A549 (cell line): ENCODE results near the gene OR56A3. TPM values are rescaled to one million over a fixed set of nuclear protein-coding genes. Genes with fewer than 3 reads are reported as not detected.
"Not testable (repeated sequence)": the region's sequence is repeated elsewhere in the genome, so short reads cannot be mapped to it uniquely, and the experiment has no call there.

Experiments
- ATAC-seq, 2 experiments: fragments of 200-7000 bp in 1 of 2; fragments of >200 bp in 1 of 2; cut with Nextera tagmentation in 1 of 2; cut with Tn5 transposase in 1 of 2; 3 replicates each; pipeline versions ENCODE4 v1.8.0 to v1.9.1; 2018 to 2020; ENCODE audit warnings: mild to moderate bottlenecking in 1 of 2, moderate library complexity in 1 of 2
- CTCF ChIA-PET: fragments of 300-600 bp; sonication (Branson Sonifier 250); formaldehyde crosslinking; extraction: SDS; loops from one replicate; lab custom pipeline; 2021; ENCODE audit warnings: antibody characterized with exemption, inconsistent platforms; lab: Yijun Ruan, JAX
- POLR2A ChIA-PET: fragments of 350-600 bp; formaldehyde crosslinking; extraction: SDS; loops from one replicate; lab custom pipeline; 2021; ENCODE audit warnings: antibody characterized with exemption, inconsistent platforms; lab: Yijun Ruan, JAX
- DNase-seq, 2 experiments: peaks; one replicate each; pipeline versions ENCODE4 v3.0.0 to v3.0.0-alpha.2; 2011 to 2016; ENCODE audit warnings: low read depth in 1 of 2, low spot score in 1 of 2
- FAIRE-seq: peaks from 2 replicates; lab custom pipeline; 2011; peaks lifted over from hg19 to GRCh38; lab: Jason Lieb, UNC
- H3K27ac ChIP-seq, 2 experiments: fragments of >200 bp; sonication (Bioruptor Twin); formaldehyde crosslinking; 3 replicates each; pipeline ENCODE4 v1.5.1; 2016 to 2017
- H3K4me1 ChIP-seq: fragments of >200 bp; sonication (Bioruptor Twin); formaldehyde crosslinking; 3 replicates; pipeline ENCODE4 v1.6.1; 2016
- H3K4me2 ChIP-seq: fragments of >200 bp; sonication (Bioruptor Twin); formaldehyde crosslinking; 3 replicates; pipeline ENCODE4 v1.6.1; 2016
- H3K4me3 ChIP-seq: fragments of >200 bp; sonication (Bioruptor Twin); formaldehyde crosslinking; 3 replicates; pipeline ENCODE4 v1.5.1; 2016
- H3K9me3 ChIP-seq: fragments of >200 bp; sonication (Bioruptor Twin); formaldehyde crosslinking; 3 replicates; pipeline ENCODE4 v1.6.1; 2016
- ATOH8 ChIP-seq: fragments of 250-450 bp; sonication (Bioruptor Pico); IDR thresholded peaks from 2 replicates; pipeline ENCODE4 v1.5.0; 2020; ENCODE audit warnings: low read depth, mild to moderate bottlenecking, moderate library complexity
- CBX2 ChIP-seq: fragments of 200-600 bp; sonication (generic); IDR thresholded peaks from 2 replicates; pipeline ENCODE4 v1.6.1; 2016; ENCODE audit warnings: low read depth, mild to moderate bottlenecking, borderline replicate concordance
- CEBPB ChIP-seq, 2 experiments: fragments of >200 bp in 1 of 2; sonication (Bioruptor Twin) in 1 of 2; formaldehyde crosslinking in 1 of 2; IDR thresholded peaks; 2 replicates each; pipeline ENCODE4 v1.6.1; 2012 to 2016
- CHD2 ChIP-seq: fragments of 150-350 bp; IDR thresholded peaks from 2 replicates; pipeline ENCODE4 v1.6.1; 2014; ENCODE audit warnings: low read length; ENCODE audit not compliant: partially characterized antibody
- CHD4 ChIP-seq: fragments of 200-600 bp; sonication (generic); IDR thresholded peaks from 2 replicates; pipeline ENCODE4 v1.6.1; 2016; ENCODE audit warnings: antibody characterized with exemption, mild to moderate bottlenecking, borderline replicate concordance
- EHF ChIP-seq: fragments of 250-450 bp; sonication (Bioruptor Pico); IDR thresholded peaks from 2 replicates; pipeline ENCODE4 v1.5.0; 2020; ENCODE audit warnings: mild to moderate bottlenecking
- EP300 ChIP-seq, 2 experiments: fragments of >200 bp; sonication (Bioruptor Twin); formaldehyde crosslinking; IDR thresholded peaks; 2 replicates in 1 of 2; 3 replicates in 1 of 2; pipeline ENCODE4 v1.6.1; 2016 to 2017
- GATA3 ChIP-seq: IDR thresholded peaks from 2 replicates; pipeline ENCODE4 v1.6.1; 2012; ENCODE audit warnings: borderline replicate concordance
- HEYL ChIP-seq: fragments of 250-450 bp; sonication (Bioruptor Pico); IDR thresholded peaks from 2 replicates; pipeline ENCODE4 v1.8.0; 2021; ENCODE audit warnings: mild to moderate bottlenecking, moderate library complexity
- JUN ChIP-seq, 2 experiments: fragments of >200 bp; sonication (Bioruptor Twin); formaldehyde crosslinking; IDR thresholded peaks; 2 replicates in 1 of 2; 3 replicates in 1 of 2; pipeline ENCODE4 v1.6.1; 2016 to 2017
- JUNB ChIP-seq: fragments of >200 bp; sonication (Bioruptor Twin); formaldehyde crosslinking; IDR thresholded peaks from 2 replicates; pipeline ENCODE4 v1.6.1; 2016
- RAD21 ChIP-seq, 2 experiments: fragments of >200 bp in 1 of 2; sonication (Bioruptor Twin) in 1 of 2; formaldehyde crosslinking in 1 of 2; IDR thresholded peaks in 1 of 2; conservative IDR thresholded peaks in 1 of 2; 2 replicates in 1 of 2; 3 replicates in 1 of 2; pipeline ENCODE4 v1.6.1; 2012 to 2018; ENCODE audit warnings: inconsistent platforms in 1 of 2
- RCOR1 ChIP-seq: fragments of 150-350 bp; IDR thresholded peaks from 2 replicates; pipeline ENCODE4 v1.6.1; 2014; ENCODE audit warnings: antibody characterized with exemption, low read length, low read depth
- REST ChIP-seq: fragments of 200-600 bp; sonication (generic); IDR thresholded peaks from 2 replicates; pipeline ENCODE4 v1.6.1; 2016; ENCODE audit warnings: antibody characterized with exemption, mild to moderate bottlenecking, moderate library complexity
- USF2 ChIP-seq: fragments of 450-650 bp; IDR thresholded peaks from 2 replicates; pipeline ENCODE4 v1.6.1; 2014; ENCODE audit warnings: antibody characterized with exemption
- ZFP36 ChIP-seq: fragments of 450-650 bp; IDR thresholded peaks from 2 replicates; pipeline ENCODE4 v1.6.1; 2014; ENCODE audit warnings: borderline replicate concordance; ENCODE audit not compliant: partially characterized antibody
- WGBS: methylation state at CpG from one replicate; pipeline ENCODE4 v1.1.6; 2017; ENCODE audit errors: missing lambda C conversion rate; 5-methylcytosine and 5-hydroxymethylcytosine counted together
- polyA plus RNA-seq, 4 experiments: library from polyadenylated mRNA; depleted of rRNA in 3 of 4; stranded (reverse); fragments of >200 nt; fragmentation: RNase III in 1 of 4; extraction: RNeasy Plus Mini Kit Qiagen cat#74134 plus additional on column Dnase treatment in 1 of 4; gene quantifications; 2 replicates in 3 of 4; 3 replicates in 1 of 4; pipeline ENCODE4 v1.2.3, GENCODE V29; 2011 to 2017
- TF ChIP-seq, protein P1 (sequence below): IDR thresholded peaks from 2 replicates; pipeline ENCODE4 v1.6.1; 2012; ENCODE audit warnings: low read depth, borderline replicate concordance

OR56A3 gene
- polyA plus RNA-seq, 2 of the 4 experiments (the other 2 are of a cell fraction) = not detected

DNA sequence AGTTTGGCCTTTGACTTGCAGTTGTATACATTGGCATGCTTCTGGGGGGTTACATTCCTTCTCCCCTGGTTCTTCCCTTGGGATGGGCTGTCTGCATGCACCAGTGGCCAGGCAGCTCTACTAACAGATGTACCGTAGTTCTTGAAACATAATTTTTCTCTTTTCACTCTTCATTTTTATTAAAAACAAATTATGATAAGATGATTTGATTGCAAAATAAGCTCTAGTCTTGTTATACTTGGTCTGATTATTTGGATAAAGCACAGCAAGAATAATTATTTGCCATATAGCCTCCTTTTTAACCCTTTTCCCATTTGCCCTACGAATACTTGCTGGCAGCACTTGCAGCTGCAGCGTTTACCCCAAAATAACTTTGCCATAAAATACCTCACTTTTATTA is 13.5 kb downstream of the OR56A3 start (continued):
- no peak for TF ChIP-seq ATOH8 (CRISPR knock-in tag)
- TF ChIP-seq RCOR1 = no peak
- TF ChIP-seq, all 56 proteins: peak for 0

DNA sequence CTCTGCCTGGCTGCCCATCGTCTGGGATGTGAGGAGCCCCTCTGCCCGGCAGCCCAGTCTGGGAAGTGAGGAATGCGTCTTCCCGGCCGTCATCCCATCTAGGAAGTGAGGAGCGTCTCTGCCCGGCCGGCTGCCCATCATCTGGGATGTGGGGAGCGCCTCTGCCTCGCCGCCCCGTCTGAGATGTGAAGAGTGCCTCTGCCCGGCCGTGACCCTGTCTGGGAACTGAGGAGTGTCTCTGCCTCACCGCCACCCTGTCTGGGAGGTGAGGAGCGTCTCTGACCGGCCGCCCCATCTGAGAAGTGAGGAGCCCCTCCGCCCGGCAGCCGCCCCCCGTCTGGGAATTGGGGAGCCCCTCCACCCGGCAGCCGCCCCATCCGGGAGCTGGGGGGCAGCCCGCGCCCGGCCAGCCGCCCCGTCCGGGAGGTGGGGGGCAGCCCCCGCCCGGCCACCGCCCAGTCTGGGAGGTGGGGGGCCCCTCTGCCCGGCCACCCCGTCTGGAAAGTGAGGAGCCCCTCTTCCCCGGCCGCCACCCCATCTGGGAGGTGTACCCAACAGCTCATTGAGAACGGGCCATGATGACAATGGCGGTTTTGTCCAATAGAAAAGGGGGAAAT is 18.8 kb downstream of the OR56A3 start:
- FAIRE-seq, POLR2A ChIA-PET, H3K9me3 ChIP-seq, H3K4me3 ChIP-seq, CTCF ChIA-PET, H3K27ac ChIP-seq, H3K4me1 ChIP-seq, DNase-seq, ATAC-seq, H3K4me2 ChIP-seq: not testable (repeated sequence)
- 42% methylated on average over 7 of the region's 40 CpGs for whole genome bisulfite sequencing

DNA sequence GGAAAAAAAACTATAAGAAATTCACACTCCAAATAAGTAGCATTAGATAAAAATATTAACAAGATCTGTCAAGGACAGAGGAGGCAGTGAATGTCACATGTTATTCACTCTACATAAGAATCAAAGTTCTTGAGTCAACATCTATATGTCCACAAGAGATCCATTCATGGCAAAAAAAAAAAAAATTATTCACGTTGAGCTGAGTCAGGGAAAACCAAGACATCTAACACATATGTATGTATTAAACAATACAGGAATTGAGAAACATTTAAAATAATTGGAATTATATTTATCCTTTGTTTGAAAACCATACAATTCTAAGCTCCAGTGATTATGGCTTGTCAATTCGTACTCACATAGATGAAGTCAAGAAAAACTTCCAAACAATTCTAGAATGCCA is 24.9 kb downstream of the OR56A3 start:
- POLR2A ChIA-PET = no interaction called here
- Histone ChIP-seq H3K9me3 (no peaks in the 10 kb centered on the region), H3K27ac (no peak overlapping the region), H3K4me3 (no peak overlapping the region), H3K4me1 (no peaks in the 10 kb centered on the region), H3K4me2 (no peak overlapping the region)
- 0% methylated on average over 2 of the region's 2 CpGs for WGBS
- CTCF ChIA-PET = interaction anchor here (1.2 kb wide), 1 partner anchor 788 kb away, joined by 3 read pairs; no protein-coding TSS in a partner anchor
- DNase-seq (no peak), FAIRE-seq (no peak)
- no peak for TF ChIP-seq JUNB
- no peak for TF ChIP-seq JUN (IDR thresholded peaks at IDR 0.05)
- TF ChIP-seq CHD2 = no peak
- TF ChIP-seq RAD21 (conservative IDR thresholded peaks at IDR 0.05 in 1 of 2, IDR thresholded peaks at IDR 0.05 in 1 of 2) = no peak
- TF ChIP-seq REST = no peak
- TF ChIP-seq, protein P1, sequence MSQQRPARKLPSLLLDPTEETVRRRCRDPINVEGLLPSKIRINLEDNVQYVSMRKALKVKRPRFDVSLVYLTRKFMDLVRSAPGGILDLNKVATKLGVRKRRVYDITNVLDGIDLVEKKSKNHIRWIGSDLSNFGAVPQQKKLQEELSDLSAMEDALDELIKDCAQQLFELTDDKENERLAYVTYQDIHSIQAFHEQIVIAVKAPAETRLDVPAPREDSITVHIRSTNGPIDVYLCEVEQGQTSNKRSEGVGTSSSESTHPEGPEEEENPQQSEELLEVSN = no peak
- no peak for TF ChIP-seq CHD4
- TF ChIP-seq CBX2 = no peak
- TF ChIP-seq EP300 (IDR thresholded peaks at IDR 0.05) = no peak
- TF ChIP-seq ZFP36 = no peak
- TF ChIP-seq GATA3 = no peak
- TF ChIP-seq EHF (CRISPR knock-in tag) = no peak
- TF ChIP-seq CEBPB (IDR thresholded peaks at IDR 0.05) = no peak
- no peak for TF ChIP-seq USF2
- TF ChIP-seq HEYL (CRISPR knock-in tag) = no peak
- TF ChIP-seq, all 56 proteins: peak for 0
- ATAC-seq = no peak
